Suprapubic skin (tissue), 4 donors: ENCODE data around the gene ACTL6A.

Experiments used
- CTCF ChIP-seq, 2 donors: fragments of 200-600 bp in 1 of 2; fragments of 450-650 bp in 1 of 2; sonication (generic) in 1 of 2; IDR thresholded peaks; one replicate each; pipeline ENCODE4 v1.5.1; 2016 to 2019; ENCODE audit warnings: antibody characterized with exemption in 2 of 2, mild to moderate bottlenecking in 1 of 2, moderate library complexity in 1 of 2
- EP300 ChIP-seq: sonication (generic); formaldehyde crosslinking; IDR thresholded peaks from one replicate; pipeline ENCODE4 v1.6.1; 2017; ENCODE audit warnings: antibody characterized with exemption
- POLR2AphosphoS5 ChIP-seq, 3 donors: sonication (generic); formaldehyde crosslinking; IDR thresholded peaks; one replicate each; pipeline ENCODE4 v1.6.1; 2017; ENCODE audit warnings: antibody characterized with exemption in 3 of 3

GRCh38 chr3:179624451-179624850 is 61.7 kb downstream of the ACTL6A start:
- TF ChIP-seq CTCF (IDR thresholded peaks at IDR 0.05): no peak
- no peak for TF ChIP-seq POLR2AphosphoS5 (IDR thresholded peaks at IDR 0.05)
- no peak for TF ChIP-seq EP300
